Measurements from ENCODE around the gene CINP.

GRCh38 chr14:102314242-102315011, 48.3 kb downstream of the CINP start:
- TF ChIP-seq EZH2 (IDR thresholded peaks at IDR 0.05; ENCODE audit: insufficient read depth, poor library complexity, severe bottlenecking) = no peak
- TF ChIP-seq EZH2phosphoT487 (IDR thresholded peaks at IDR 0.05; ENCODE audit: insufficient read depth, low read depth) = no peak
